Testis (tissue), 2 donors: ENCODE data around the gene SHLD1.

ENCODE experiments used
- CTCF ChIP-seq, 3 experiments: fragments of 450-650 bp in 2 of 3; fragments of 200-600 bp in 1 of 3; sonication (generic) in 1 of 3; IDR thresholded peaks; one replicate each; pipeline ENCODE4 v1.5.1; 2016 to 2019; ENCODE audit warnings: antibody characterized with exemption in 3 of 3, mild to moderate bottlenecking in 2 of 3, moderate library complexity in 1 of 3
- POLR2A ChIP-seq: fragments of 450-650 bp; IDR thresholded peaks from one replicate; pipeline ENCODE4 v1.6.1; 2017; ENCODE audit warnings: antibody characterized with exemption, mild to moderate bottlenecking, moderate library complexity

GRCh38 chr20:5742041-5742440 lies 8.2 kb upstream of the SHLD1 start:
- TF ChIP-seq CTCF (IDR thresholded peaks at IDR 0.05) (no peak), POLR2A (no peak)
